ENCODE measurements around the gene TRIM67. TPM values are rescaled to one million over a fixed set of nuclear protein-coding genes. Genes with fewer than 3 reads are reported as not detected.

The TRIM67 gene
- total RNA-seq = under 1 TPM in 1 of 7 donors, not detected in 6; 0.06 TPM
- polyA plus RNA-seq = under 1 TPM in 2 of 3 donors, not detected in 1; under 0.01 TPM
- long read RNA-seq, donor 1 = 0 reads
- long read RNA-seq, donor 2 = 0 reads

DNA sequence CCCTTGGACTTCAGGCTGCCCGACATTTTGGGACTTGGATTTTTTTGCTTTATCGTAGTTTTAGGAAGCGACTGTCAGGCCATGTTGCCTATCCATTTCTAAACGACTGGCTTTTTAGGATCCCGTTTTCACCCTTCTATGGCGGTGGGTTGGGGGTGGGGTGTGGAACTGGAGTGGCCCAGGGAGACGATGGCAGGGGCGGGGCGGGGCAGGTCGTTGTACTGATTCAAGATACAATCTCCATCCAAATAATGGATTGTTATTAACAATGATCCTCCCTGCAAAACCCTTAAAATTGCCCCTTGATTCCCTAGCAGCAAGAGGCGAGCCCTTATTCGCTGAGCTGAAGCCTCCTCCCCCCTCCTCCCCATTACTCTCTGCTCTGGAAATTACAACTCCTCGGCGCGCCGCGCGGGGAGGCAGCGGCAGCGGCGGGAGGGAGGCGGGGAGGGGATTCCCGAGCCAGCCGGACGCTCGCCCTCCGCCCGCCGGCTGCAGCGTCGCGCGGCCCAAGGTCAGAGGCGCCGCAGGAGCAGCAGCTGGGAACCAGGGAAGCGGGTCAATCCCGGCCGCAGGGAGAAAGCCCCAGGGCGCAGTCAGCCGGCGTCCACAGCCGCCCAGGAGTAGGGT lies at the start of gene TRIM67:
Gene TRIM67 (plus strand): TSS at position 392 of the 630 bp plus-strand sequence. CDS start 912 bp downstream, outside the sequence.
- peaks cover 12 to 33% (median 28%) of the 10 kb centered on the region in 6 donors for H3K4me1 ChIP-seq
- 1 to 5% (median 2%) methylated on average over 14 to 42 of the region's 42 CpGs for WGBS, 5 donors
- no peaks in the 10 kb centered on the region for H3K9me3 ChIP-seq
- no peak for TF ChIP-seq POLR2A (IDR thresholded peaks at IDR 0.05)
- TF ChIP-seq, protein P1, sequence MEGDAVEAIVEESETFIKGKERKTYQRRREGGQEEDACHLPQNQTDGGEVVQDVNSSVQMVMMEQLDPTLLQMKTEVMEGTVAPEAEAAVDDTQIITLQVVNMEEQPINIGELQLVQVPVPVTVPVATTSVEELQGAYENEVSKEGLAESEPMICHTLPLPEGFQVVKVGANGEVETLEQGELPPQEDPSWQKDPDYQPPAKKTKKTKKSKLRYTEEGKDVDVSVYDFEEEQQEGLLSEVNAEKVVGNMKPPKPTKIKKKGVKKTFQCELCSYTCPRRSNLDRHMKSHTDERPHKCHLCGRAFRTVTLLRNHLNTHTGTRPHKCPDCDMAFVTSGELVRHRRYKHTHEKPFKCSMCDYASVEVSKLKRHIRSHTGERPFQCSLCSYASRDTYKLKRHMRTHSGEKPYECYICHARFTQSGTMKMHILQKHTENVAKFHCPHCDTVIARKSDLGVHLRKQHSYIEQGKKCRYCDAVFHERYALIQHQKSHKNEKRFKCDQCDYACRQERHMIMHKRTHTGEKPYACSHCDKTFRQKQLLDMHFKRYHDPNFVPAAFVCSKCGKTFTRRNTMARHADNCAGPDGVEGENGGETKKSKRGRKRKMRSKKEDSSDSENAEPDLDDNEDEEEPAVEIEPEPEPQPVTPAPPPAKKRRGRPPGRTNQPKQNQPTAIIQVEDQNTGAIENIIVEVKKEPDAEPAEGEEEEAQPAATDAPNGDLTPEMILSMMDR (IDR thresholded peaks at IDR 0.05 in 8 of 11, conservative IDR thresholded peaks at IDR 0.05 in 3 of 11) = peak in 1 of 11 experiments; percentile 11
- DNase-seq = no peak
- H3K27ac ChIP-seq = no peak within 1 kb of the TSS
- peak within 1 kb of the TSS; percentile 9 to 66 (median 40) for H3K4me3 ChIP-seq
- intact Hi-C loops (cut with DNase I; ENCODE audit: low total_unique reads) = no loop called here
- peaks cover 10 to 96% (median 59%) of the 10 kb centered on the region in 7 donors for H3K27me3 ChIP-seq (replicated peaks in 1 of 7)
- H3K36me3 ChIP-seq = no peaks in the 10 kb centered on the region

DNA sequence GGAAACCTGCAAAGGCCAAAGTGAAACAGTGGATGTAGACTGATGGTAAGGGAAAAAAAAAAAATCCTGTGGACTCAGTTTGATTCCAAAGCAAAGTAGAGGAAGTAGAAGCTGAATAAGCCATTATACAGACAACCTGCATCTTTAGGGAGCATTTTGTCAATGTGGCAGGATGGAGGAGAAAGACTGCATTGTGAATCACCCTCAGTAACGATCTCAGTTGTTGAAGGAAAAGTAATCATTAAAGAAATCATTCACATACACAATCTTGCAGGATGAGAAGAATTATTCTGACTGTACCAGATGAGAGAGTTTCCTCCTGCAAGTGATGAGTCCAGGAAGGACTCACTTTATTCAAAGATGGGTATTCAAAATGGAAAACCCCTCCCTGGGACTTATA lies 45.1 kb upstream of the TRIM67 start:
- 31 to 64% (median 43%) methylated on average over 1 of the region's 1 CpG for WGBS, 5 donors
- H3K27me3 ChIP-seq (replicated peaks in 1 of 7) = peaks cover 0 to 23% (median 0%) of the 10 kb centered on the region in 7 donors
- no peak overlapping the region for H3K4me3 ChIP-seq
- H3K4me1 ChIP-seq = no peaks in the 10 kb centered on the region
- H3K36me3 ChIP-seq = no peaks in the 10 kb centered on the region
- DNase-seq = no peak
- H3K27ac ChIP-seq = no peak overlapping the region
- peaks cover 0 to 24% (median 13%) of the 10 kb centered on the region in 8 donors for H3K9me3 ChIP-seq
- intact Hi-C loops (cut with DNase I; ENCODE audit: low total_unique reads) = no loop called here
- TF ChIP-seq POLR2AphosphoS5 (IDR thresholded peaks at IDR 0.05) = no peak
- TF ChIP-seq, protein P1 (IDR thresholded peaks at IDR 0.05 in 8 of 11, conservative IDR thresholded peaks at IDR 0.05 in 3 of 11) = no peak
- no peak for TF ChIP-seq POLR2A (IDR thresholded peaks at IDR 0.05)

DNA sequence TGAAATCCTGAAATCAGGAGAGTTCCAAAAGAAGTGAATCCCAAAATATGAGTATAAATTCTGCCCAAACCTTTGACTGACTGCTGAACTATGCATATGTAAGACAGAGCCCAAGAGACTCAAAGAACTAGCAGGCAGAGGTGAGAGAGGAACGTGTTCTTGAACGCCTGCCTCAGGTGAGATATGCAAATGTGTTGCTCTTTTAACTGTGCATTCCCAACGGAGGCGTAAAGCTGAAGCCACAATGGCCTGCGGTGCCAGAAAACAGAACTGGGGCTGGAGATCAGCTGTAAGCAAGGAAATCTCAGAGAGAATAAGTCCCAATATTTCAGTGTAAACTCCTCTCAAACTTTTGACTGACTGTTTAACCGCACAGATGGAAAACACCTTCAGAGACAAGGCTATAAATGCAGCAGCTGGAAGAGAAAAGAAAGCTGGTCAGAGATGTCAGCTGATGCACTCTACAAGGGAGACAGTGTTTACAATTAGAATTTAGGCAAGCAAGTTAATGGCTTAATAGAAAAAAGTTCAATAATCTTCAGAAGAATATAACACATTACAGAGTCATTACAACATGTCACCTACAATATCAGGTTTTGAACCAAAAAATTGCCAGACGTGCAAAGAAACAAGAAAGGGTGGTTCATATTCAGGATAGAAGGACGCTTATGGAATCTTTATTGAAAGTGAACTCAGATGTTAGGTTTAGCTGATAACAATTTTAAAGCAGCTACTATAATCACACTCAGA lies 43.0 kb upstream of the TRIM67 start:
- DNase-seq = no peak
- Histone ChIP-seq H3K36me3 (no peaks in the 10 kb centered on the region), H3K9me3 (peaks cover 0 to 18% (median 13%) of the 10 kb centered on the region in 8 donors), H3K4me3 (no peak overlapping the region), H3K4me1 (no peaks in the 10 kb centered on the region), H3K27me3 (replicated peaks in 1 of 7) (peaks cover 0 to 11% (median 0%) of the 10 kb centered on the region in 7 donors), H3K27ac (no peak overlapping the region)
- intact Hi-C loops (cut with DNase I; ENCODE audit: low total_unique reads) = no loop called here
- TF ChIP-seq, protein P1 (IDR thresholded peaks at IDR 0.05 in 8 of 11, conservative IDR thresholded peaks at IDR 0.05 in 3 of 11) = no peak
- TF ChIP-seq POLR2AphosphoS5 (IDR thresholded peaks at IDR 0.05) (no peak), POLR2A (IDR thresholded peaks at IDR 0.05) (no peak)
- WGBS, 5 donors = 55 to 67% (median 61%) methylated on average over 8 of the region's 8 CpGs

DNA sequence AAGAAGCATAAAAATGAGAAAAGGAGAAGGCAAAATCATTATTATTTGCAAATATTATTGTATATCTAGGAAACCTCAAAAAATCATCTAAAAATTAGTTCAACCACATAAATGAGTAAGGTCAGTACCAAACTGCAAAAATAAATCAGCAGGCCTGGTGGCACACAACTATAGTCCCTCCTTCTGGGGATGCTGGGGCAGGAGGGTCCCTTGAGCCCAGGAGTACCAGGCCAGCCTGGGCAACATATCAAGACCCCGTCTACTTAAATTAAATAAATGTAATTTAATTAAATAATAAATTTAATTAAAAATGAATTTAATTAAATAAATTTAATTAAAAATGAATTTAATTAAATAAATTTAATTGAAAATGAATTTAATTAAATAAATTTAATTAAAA lies 40.3 kb upstream of the TRIM67 start:
- TF ChIP-seq, protein P1 (IDR thresholded peaks at IDR 0.05 in 8 of 11, conservative IDR thresholded peaks at IDR 0.05 in 3 of 11) = no peak
- no peak for TF ChIP-seq POLR2A (IDR thresholded peaks at IDR 0.05)
- TF ChIP-seq POLR2AphosphoS5 (IDR thresholded peaks at IDR 0.05) = no peak
- Histone ChIP-seq H3K36me3 (no peaks in the 10 kb centered on the region), H3K4me3 (no peak overlapping the region), H3K4me1 (no peaks in the 10 kb centered on the region), H3K27me3 (replicated peaks in 1 of 7) (peaks cover 0 to 3% (median 0%) of the 10 kb centered on the region in 7 donors), H3K9me3 (peaks cover 0 to 18% (median 13%) of the 10 kb centered on the region in 8 donors), H3K27ac (no peak overlapping the region)
- intact Hi-C loops (cut with DNase I; ENCODE audit: low total_unique reads) = no loop called here
- WGBS, 5 donors = 82 to 94% (median 86%) methylated on average over 1 of the region's 1 CpG
- DNase-seq = no peak
